Caco-2 (cell line): ENCODE data around the gene ZNF638. TPM values are rescaled to one million over a fixed set of nuclear protein-coding genes. Genes with fewer than 3 reads are reported as not detected.

Source experiments
- BruUV-seq: library from RNA; stranded (reverse); fragments of 400-500 nt; replicated peaks from 2 replicates; lab custom pipeline; 2021; lab: Mats Ljungman, UMichigan
- CTCF ChIA-PET: fragments of 300-600 bp; sonication (Branson Sonifier 250); formaldehyde crosslinking; loops from one replicate; lab custom pipeline; 2022; ENCODE audit warnings: antibody characterized with exemption; lab: Charles Lee
- POLR2A ChIA-PET: fragments of 300-600 bp; sonication (Branson Sonifier 250); formaldehyde crosslinking; loops from one replicate; lab custom pipeline; 2022; ENCODE audit warnings: antibody characterized with exemption; lab: Charles Lee
- DNase-seq, 2 experiments: peaks; one replicate each; pipeline versions ENCODE4 v3.0.0 to v3.0.0-alpha.2; 2020 to 2022
- H3K27me3 ChIP-seq: replicated peaks from 2 replicates; pipeline ENCODE4 v1.6.0; 2011; ENCODE audit warnings: low read length; ENCODE audit not compliant: control insufficient read depth, insufficient read depth
- H3K36me3 ChIP-seq: 2 replicates; pipeline ENCODE4 v1.5.1; 2011; ENCODE audit warnings: low read length; ENCODE audit not compliant: control insufficient read depth, insufficient read depth
- H3K4me1 ChIP-seq: fragments of 250-450 bp; sonication (Bioruptor Pico); 2 replicates; pipeline ENCODE4 v1.5.1; 2020; ENCODE audit warnings: mild to moderate bottlenecking
- H3K4me3 ChIP-seq: 2 replicates; pipeline ENCODE4 v1.5.1; 2011; ENCODE audit warnings: low read depth, mild to moderate bottlenecking, control low read depth, low read length
- H3K9me3 ChIP-seq: fragments of 250-450 bp; sonication (Bioruptor Pico); 2 replicates; pipeline ENCODE4 v1.5.1; 2020; ENCODE audit warnings: mild to moderate bottlenecking, moderate library complexity
- H3K27ac Mint-ChIP-seq: one replicate; pipeline ENCODE4 v1.8.0; 2022; ENCODE audit warnings: mixed read lengths; ENCODE audit not compliant: unreplicated experiment
- H3K27me3 Mint-ChIP-seq: one replicate; pipeline ENCODE4 v1.8.0; 2022; ENCODE audit warnings: mixed read lengths; ENCODE audit not compliant: insufficient read depth, unreplicated experiment
- H3K36me3 Mint-ChIP-seq: one replicate; pipeline ENCODE4 v1.8.0; 2022; ENCODE audit warnings: mild to moderate bottlenecking, mixed read lengths; ENCODE audit not compliant: insufficient read depth, unreplicated experiment
- H3K4me1 Mint-ChIP-seq: one replicate; pipeline ENCODE4 v1.8.0; 2022; ENCODE audit warnings: low read depth, mixed read lengths; ENCODE audit not compliant: unreplicated experiment
- H3K4me3 Mint-ChIP-seq: one replicate; pipeline ENCODE4 v1.8.0; 2022; ENCODE audit warnings: mild to moderate bottlenecking, moderate library complexity, mixed read lengths; ENCODE audit not compliant: unreplicated experiment
- H3K9me3 Mint-ChIP-seq: one replicate; pipeline ENCODE4 v1.8.0; 2022; ENCODE audit warnings: mixed read lengths; ENCODE audit not compliant: unreplicated experiment
- intact Hi-C: fragments of 100-400 bp; cut with micrococcal nuclease; formaldehyde crosslinking; loops from one replicate; pipeline ENCODE4 v1.10.0; 2022; ENCODE audit not compliant: unreplicated experiment
- total RNA-seq: library from RNA; stranded (reverse); gene quantifications from 2 replicates; pipeline ENCODE4 v1.2.3, GENCODE V29; 2022
- TF ChIP-seq, protein P1 (sequence below), 2 experiments: fragments of 200-600 bp in 1 of 2; IDR thresholded peaks; 1 replicate in 1 of 2; 2 replicates in 1 of 2; pipeline versions ENCODE4 v1.5.1 to v1.8.0; 2011 to 2022; ENCODE audit warnings: antibody characterized with exemption in 1 of 2, control low read depth in 1 of 2, inconsistent platforms in 1 of 2, low read depth in 1 of 2, low read length in 1 of 2, mild to moderate bottlenecking in 1 of 2, moderate library complexity in 1 of 2; ENCODE audit not compliant: insufficient read depth in 1 of 2, severe bottlenecking in 1 of 2, unreplicated experiment in 1 of 2

ZNF638 gene
- total RNA-seq, 1 experiment from 2014 or later: 133 TPM

DNA sequence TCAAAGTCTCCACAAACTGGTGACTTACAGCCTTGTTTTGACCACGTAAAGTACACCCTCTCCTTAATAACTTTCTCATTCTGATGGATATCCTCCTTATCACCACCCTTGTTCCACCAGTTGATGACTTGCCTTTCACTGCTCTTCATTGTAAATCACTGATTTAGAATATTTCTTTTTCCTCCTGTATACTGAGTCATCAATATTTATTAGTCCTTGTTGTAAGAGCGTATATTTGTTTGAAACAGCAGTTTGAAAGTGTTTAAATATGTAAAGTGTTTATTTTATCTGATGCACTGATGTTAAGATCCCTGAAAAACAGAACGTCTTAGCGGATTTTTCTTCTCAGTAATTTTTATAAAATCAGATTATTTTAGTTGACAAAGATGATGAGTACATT, 87.6 kb downstream of the ZNF638 start:
- Mint-ChIP-seq H3K36me3 (peaks cover 29% of the 10 kb centered on the region), H3K4me3 (no peak overlapping the region), H3K27me3 (no peaks in the 10 kb centered on the region), H3K27ac (no peak overlapping the region), H3K4me1 (peaks cover 7% of the 10 kb centered on the region), H3K9me3 (no peaks in the 10 kb centered on the region)
- Histone ChIP-seq H3K4me1 (0 out of 2 replicates have a peak, but pooled peaks cover 6% of the 10 kb centered on the region), H3K4me3 (no peak overlapping the region), H3K9me3 (no peaks in the 10 kb centered on the region), H3K36me3 (no peaks in the 10 kb centered on the region; the same call in 1 of the 2 replicates), H3K27me3 (no peaks in the 10 kb centered on the region)
- POLR2A ChIA-PET: no interaction called here
- intact Hi-C loops: no loop called here
- TF ChIP-seq, protein P1, sequence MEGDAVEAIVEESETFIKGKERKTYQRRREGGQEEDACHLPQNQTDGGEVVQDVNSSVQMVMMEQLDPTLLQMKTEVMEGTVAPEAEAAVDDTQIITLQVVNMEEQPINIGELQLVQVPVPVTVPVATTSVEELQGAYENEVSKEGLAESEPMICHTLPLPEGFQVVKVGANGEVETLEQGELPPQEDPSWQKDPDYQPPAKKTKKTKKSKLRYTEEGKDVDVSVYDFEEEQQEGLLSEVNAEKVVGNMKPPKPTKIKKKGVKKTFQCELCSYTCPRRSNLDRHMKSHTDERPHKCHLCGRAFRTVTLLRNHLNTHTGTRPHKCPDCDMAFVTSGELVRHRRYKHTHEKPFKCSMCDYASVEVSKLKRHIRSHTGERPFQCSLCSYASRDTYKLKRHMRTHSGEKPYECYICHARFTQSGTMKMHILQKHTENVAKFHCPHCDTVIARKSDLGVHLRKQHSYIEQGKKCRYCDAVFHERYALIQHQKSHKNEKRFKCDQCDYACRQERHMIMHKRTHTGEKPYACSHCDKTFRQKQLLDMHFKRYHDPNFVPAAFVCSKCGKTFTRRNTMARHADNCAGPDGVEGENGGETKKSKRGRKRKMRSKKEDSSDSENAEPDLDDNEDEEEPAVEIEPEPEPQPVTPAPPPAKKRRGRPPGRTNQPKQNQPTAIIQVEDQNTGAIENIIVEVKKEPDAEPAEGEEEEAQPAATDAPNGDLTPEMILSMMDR (IDR thresholded peaks at IDR 0.05; ENCODE audit: insufficient read depth in 1 of 2, low read depth in 1 of 2, low read length in 1 of 2, severe bottlenecking in 1 of 2, unreplicated experiment in 1 of 2): no peak
- DNase-seq: no peak
- CTCF ChIA-PET: no interaction called here
- BruUV-seq: no TSS peak

DNA sequence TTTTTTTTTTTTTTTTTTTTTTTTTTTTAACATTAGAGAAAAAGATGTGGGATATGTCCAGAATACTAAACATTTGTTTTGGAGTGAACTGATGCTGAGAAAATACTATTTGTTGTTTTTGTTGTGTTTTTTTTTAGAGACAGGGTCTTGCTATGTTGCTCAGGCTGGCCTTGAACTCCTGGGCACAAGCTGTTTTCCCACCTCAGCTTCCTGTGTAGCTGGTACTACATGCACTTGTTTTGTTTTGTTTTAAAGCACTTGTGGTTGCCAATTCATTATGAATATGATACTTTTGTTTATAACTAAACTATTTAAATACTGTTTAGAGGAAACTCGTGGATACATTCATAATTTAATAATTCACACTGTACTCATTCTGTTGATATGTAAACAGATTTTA, 88.4 kb downstream of the ZNF638 start:
- BruUV-seq: no TSS peak
- POLR2A ChIA-PET: no interaction called here
- TF ChIP-seq, protein P1 (IDR thresholded peaks at IDR 0.05; ENCODE audit: insufficient read depth in 1 of 2, low read depth in 1 of 2, low read length in 1 of 2, severe bottlenecking in 1 of 2, unreplicated experiment in 1 of 2): no peak
- Mint-ChIP-seq H3K4me1 (peaks cover 7% of the 10 kb centered on the region), H3K4me3 (no peak overlapping the region), H3K27ac (no peak overlapping the region), H3K27me3 (no peaks in the 10 kb centered on the region), H3K9me3 (no peaks in the 10 kb centered on the region), H3K36me3 (peaks cover 37% of the 10 kb centered on the region)
- Histone ChIP-seq H3K36me3 (no peaks in the 10 kb centered on the region; the same call in 1 of the 2 replicates), H3K9me3 (no peaks in the 10 kb centered on the region), H3K4me1 (0 out of 2 replicates have a peak, but pooled peaks cover 6% of the 10 kb centered on the region), H3K27me3 (no peaks in the 10 kb centered on the region), H3K4me3 (no peak overlapping the region)
- no peak for DNase-seq
- intact Hi-C loops: no loop called here
- CTCF ChIA-PET: no interaction called here

DNA sequence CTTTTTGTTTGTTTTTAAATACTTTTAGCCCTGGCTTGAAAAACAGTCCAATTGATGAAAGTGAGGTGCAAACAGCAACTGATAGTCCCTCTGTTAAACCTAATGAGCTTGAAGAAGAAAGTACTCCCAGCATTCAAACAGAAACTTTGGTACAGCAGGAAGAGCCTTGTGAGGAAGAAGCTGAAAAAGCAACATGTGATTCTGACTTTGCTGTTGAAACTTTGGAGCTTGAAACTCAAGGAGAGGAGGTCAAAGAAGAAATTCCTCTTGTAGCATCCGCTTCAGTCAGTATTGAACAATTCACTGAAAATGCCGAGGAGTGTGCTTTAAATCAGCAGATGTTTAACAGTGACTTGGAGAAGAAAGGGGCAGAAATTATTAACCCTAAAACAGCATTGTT, 91.2 kb downstream of the ZNF638 start:
- H3K4me3 Mint-ChIP-seq: no peak overlapping the region
- CTCF ChIA-PET: interaction anchor here (2.2 kb wide), 1 partner anchor 123 kb away, joined by 5 read pairs; no protein-coding TSS in a partner anchor
- Histone ChIP-seq H3K9me3 (no peaks in the 10 kb centered on the region), H3K4me1 (0 out of 2 replicates have a peak, but pooled peaks cover 3% of the 10 kb centered on the region), H3K36me3 (no peaks in the 10 kb centered on the region; the same call in 1 of the 2 replicates), H3K4me3 (no peak overlapping the region), H3K27me3 (no peaks in the 10 kb centered on the region)
- no peaks in the 10 kb centered on the region for H3K27me3 Mint-ChIP-seq
- TF ChIP-seq, protein P1 (IDR thresholded peaks at IDR 0.05; ENCODE audit: insufficient read depth in 1 of 2, low read depth in 1 of 2, low read length in 1 of 2, severe bottlenecking in 1 of 2, unreplicated experiment in 1 of 2): no peak
- peaks cover 7% of the 10 kb centered on the region for H3K4me1 Mint-ChIP-seq
- DNase-seq: no peak
- no peak overlapping the region for H3K27ac Mint-ChIP-seq
- no TSS peak for BruUV-seq
- peaks cover 51% of the 10 kb centered on the region for H3K36me3 Mint-ChIP-seq
- intact Hi-C loops: no loop called here
- POLR2A ChIA-PET: no interaction called here
- H3K9me3 Mint-ChIP-seq: no peaks in the 10 kb centered on the region
